Esophagus squamous epithelium (tissue), 5 donors: ENCODE data around the gene POLR2E. TPM values are rescaled to one million over a fixed set of nuclear protein-coding genes. Genes with fewer than 3 reads are reported as not detected.
"Not testable (repeated sequence)": the region's sequence is repeated elsewhere in the genome, so short reads cannot be mapped to it uniquely, and the experiment has no call there.

Experiments used
- DNase-seq: peaks from one replicate; lab custom pipeline; 2025; lab: John Stamatoyannopoulos, UW
- H3K27ac ChIP-seq, 4 donors: fragments of 200-600 bp; sonication (generic); one replicate each; pipeline ENCODE4 v1.5.1; 2016 to 2019; ENCODE audit warnings: mild to moderate bottlenecking in 1 of 4
- H3K27me3 ChIP-seq, 4 donors: fragments of 200-600 bp; sonication (generic); 1 replicate in 3 of 4; 2 replicates in 1 of 4; pipeline versions ENCODE4 v1.5.1 to v1.6.0; 2017 to 2021; ENCODE audit warnings: antibody characterized with exemption in 1 of 4
- H3K36me3 ChIP-seq, 3 donors: fragments of 200-600 bp; sonication (generic); one replicate each; pipeline ENCODE4 v1.5.1; 2016 to 2019
- H3K4me1 ChIP-seq, 3 donors: fragments of 200-600 bp; sonication (generic); one replicate each; pipeline ENCODE4 v1.5.1; 2017 to 2019
- H3K4me3 ChIP-seq, 4 donors: fragments of 200-600 bp; sonication (generic); 1 replicate in 3 of 4; 2 replicates in 1 of 4; pipeline ENCODE4 v1.5.1; 2016 to 2019; ENCODE audit warnings: mild to moderate bottlenecking in 2 of 4, moderate library complexity in 1 of 4
- H3K9me3 ChIP-seq, 3 donors: fragments of 200-600 bp; sonication (generic); one replicate each; pipeline ENCODE4 v1.5.1; 2016 to 2019
- POLR2A ChIP-seq, 4 donors: fragments of 450-650 bp; IDR thresholded peaks; one replicate each; pipeline ENCODE4 v1.6.1; 2017; ENCODE audit warnings: antibody characterized with exemption in 4 of 4, mild to moderate bottlenecking in 4 of 4, moderate library complexity in 3 of 4
- WGBS, 2 donors: methylation state at CpG; one replicate each; pipeline ENCODE4 v1.1.5; 2018; 5-methylcytosine and 5-hydroxymethylcytosine counted together
- intact Hi-C: fragments of 100-400 bp; cut with DNase I; formaldehyde crosslinking; loops from one replicate; pipeline ENCODE4 v1.15.0; 2022
- total RNA-seq, 4 donors: library from RNA; depleted of rRNA; stranded (reverse); fragments of >200 nt; gene quantifications; one replicate each; pipeline ENCODE4 v1.1.0, GENCODE V29; 2016
- TF ChIP-seq, protein P1 (sequence below), 6 experiments: fragments of 450-650 bp in 4 of 6; fragments of 200-600 bp in 2 of 6; sonication (generic) in 2 of 6; IDR thresholded peaks; one replicate each; pipeline ENCODE4 v1.5.1; 2016 to 2019; ENCODE audit warnings: antibody characterized with exemption in 6 of 6, mild to moderate bottlenecking in 4 of 6, moderate library complexity in 4 of 6
- donor health status: DM: yes; HTN: yes; CAD: no.

Gene POLR2E
- total RNA-seq, 4 donors from 2014 or later: 113 to 198 (median 166) TPM

GRCh38 chr19:1131718-1132551 is 36.8 kb upstream of the POLR2E start:
- DNase-seq: peak; percentile 76

DNA sequence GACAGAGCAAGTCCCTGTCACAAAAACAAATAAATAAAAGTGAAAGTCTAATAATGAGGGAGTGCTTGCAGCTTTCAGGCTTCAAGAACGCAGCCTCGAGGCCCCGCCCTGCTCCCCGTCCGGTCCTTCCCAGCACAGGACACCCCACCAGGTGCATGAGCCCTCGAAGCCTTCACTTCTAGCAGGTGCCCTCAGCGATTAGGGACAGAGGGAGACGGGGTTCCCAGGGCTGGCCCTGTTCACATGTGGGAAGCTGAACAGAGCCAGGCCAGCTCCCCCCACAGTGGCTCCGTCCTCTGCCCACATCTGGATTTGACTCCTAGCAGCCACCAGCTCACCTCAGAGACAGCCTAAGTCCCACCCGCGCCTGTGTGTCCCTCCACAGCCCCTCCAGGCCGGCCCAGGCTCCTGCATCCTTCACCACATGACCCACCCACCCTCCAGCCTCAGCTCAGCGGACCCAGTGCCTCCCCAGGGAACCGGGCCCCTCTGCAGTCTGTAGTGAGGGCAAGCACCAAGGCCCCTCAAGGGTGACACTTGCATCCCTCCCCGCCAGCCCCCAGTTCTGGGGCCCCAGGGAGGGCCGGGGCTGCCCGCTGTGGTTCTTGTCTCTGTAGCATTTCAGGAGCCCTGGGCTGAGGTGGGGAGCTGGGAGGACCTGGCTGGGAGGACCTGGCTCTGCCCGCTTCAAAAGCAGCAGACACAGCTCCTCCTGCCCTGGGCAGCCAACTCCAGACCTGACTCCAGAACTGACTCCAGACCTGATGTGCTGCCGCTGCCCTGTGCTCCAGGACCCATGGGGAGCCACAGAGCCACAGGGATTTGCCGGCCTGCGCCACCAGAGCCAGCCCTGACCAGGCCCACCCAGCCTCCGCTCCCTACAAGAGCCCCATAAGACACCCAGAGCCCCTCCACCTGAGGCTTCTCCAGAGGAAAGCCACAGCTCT is 35.9 kb upstream of the POLR2E start:
- H3K27me3 ChIP-seq: no peaks in the 10 kb centered on the region
- H3K36me3 ChIP-seq: peaks cover 11 to 52% (median 18%) of the 10 kb centered on the region in 3 donors
- intact Hi-C loops: no loop called here
- peak in 1 of 4 donors; percentile 18 for TF ChIP-seq POLR2A (IDR thresholded peaks at IDR 0.05)
- TF ChIP-seq, protein P1, sequence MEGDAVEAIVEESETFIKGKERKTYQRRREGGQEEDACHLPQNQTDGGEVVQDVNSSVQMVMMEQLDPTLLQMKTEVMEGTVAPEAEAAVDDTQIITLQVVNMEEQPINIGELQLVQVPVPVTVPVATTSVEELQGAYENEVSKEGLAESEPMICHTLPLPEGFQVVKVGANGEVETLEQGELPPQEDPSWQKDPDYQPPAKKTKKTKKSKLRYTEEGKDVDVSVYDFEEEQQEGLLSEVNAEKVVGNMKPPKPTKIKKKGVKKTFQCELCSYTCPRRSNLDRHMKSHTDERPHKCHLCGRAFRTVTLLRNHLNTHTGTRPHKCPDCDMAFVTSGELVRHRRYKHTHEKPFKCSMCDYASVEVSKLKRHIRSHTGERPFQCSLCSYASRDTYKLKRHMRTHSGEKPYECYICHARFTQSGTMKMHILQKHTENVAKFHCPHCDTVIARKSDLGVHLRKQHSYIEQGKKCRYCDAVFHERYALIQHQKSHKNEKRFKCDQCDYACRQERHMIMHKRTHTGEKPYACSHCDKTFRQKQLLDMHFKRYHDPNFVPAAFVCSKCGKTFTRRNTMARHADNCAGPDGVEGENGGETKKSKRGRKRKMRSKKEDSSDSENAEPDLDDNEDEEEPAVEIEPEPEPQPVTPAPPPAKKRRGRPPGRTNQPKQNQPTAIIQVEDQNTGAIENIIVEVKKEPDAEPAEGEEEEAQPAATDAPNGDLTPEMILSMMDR (IDR thresholded peaks at IDR 0.05): no peak
- 14 to 40% methylated on average over 6 to 8 of the region's 22 CpGs for WGBS, 2 donors
- DNase-seq: no peak
- peaks cover 63 to 100% (median 78%) of the 10 kb centered on the region in 3 donors for H3K4me1 ChIP-seq
- peak overlapping the region; percentile 92 to 98 (median 94) for H3K27ac ChIP-seq
- H3K4me3 ChIP-seq: peak overlapping the region; percentile 51 to 84 (median 66)
- no peaks in the 10 kb centered on the region for H3K9me3 ChIP-seq

More at GRCh38 chr19:1131718-1132551, 36.8 kb upstream of the POLR2E start:
- Histone ChIP-seq H3K27ac (peak overlapping the region; percentile 92 to 98 (median 94)), H3K4me3 (peak overlapping the region; percentile 51 to 84 (median 66)), H3K36me3 (peaks cover 8 to 45% (median 9%) of the 10 kb centered on the region in 3 donors), H3K27me3 (no peaks in the 10 kb centered on the region), H3K9me3 (no peaks in the 10 kb centered on the region), H3K4me1 (peaks cover 65 to 100% (median 77%) of the 10 kb centered on the region in 3 donors)
- TF ChIP-seq, protein P1 (IDR thresholded peaks at IDR 0.05): peak in 1 of 6 experiments; percentile 16
- TF ChIP-seq POLR2A (IDR thresholded peaks at IDR 0.05): peak in 2 of 4 donors; percentile 40 to 71
- WGBS, 2 donors: 0% methylated on average over 2 to 6 of the region's 64 CpGs
- intact Hi-C loops: no loop called here

DNA sequence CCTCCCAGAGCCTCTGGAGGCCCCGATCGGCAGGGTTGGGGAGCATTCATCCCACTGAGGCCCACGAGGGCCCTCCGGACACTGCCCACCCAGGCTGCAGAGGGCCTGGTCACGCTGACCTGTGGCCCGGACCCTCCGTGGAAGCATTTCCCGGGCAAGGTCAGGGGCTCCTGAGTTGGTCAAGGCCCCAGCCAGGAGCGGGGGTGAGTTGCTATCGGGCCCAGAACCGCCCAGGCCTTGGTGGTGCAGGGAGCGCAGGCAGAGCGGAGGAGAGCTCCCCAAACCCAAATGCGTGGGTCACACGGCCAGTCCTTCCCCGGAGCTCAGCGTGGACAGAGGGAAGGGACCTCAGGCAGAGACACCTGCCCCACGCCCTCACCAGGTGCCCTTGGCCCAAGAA is 34.4 kb upstream of the POLR2E start:
- peak overlapping the region in 2 of 4 donors; percentile 14 to 93 for H3K27ac ChIP-seq
- WGBS, 2 donors: 82% methylated on average over 5 of the region's 18 CpGs; no CpG with 5 or more reads in 1 of the 2 donors

DNA sequence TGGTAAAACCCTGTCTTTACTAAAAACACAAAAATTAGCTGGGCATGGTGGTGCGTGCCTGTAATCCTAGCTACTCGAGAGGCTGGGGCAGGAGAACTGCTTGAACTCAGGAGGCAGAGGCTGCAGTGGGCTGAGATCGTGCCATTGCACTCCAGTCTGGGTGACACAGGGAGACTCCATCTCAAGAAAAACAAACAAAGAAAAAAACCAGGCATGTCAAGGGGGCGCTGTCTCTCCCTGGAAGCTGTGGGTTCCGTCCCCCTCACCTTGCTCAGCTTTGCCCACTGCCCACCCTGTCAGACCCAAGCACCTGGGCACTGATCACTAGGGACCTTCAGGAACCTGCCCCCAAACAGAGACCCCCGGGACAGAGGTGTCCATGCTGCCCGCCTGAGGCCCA is 33.9 kb upstream of the POLR2E start:
- intact Hi-C loops, DNase-seq, H3K9me3 ChIP-seq, H3K27me3 ChIP-seq: not testable (repeated sequence)
- Histone ChIP-seq H3K4me3 (peak overlapping the region in 1 of 4 donors; percentile 84), H3K36me3 (peaks cover 21 to 64% (median 25%) of the 10 kb centered on the region in 3 donors), H3K4me1 (peaks cover 54 to 99% (median 71%) of the 10 kb centered on the region in 3 donors), H3K27ac (peak overlapping the region in 3 of 4 donors; percentile 14 to 93 (median 60))
- WGBS, 2 donors: 87 to 92% methylated on average over 5 to 7 of the region's 7 CpGs

More for the DNA sequence above, 34.4 kb upstream of the POLR2E start:
- TF ChIP-seq, protein P1 (IDR thresholded peaks at IDR 0.05): no peak
- peak overlapping the region in 1 of 4 donors; percentile 84 for H3K4me3 ChIP-seq
- DNase-seq: no peak
- no peaks in the 10 kb centered on the region for H3K9me3 ChIP-seq
- intact Hi-C loops: no loop called here
- peaks cover 54 to 99% (median 70%) of the 10 kb centered on the region in 3 donors for H3K4me1 ChIP-seq
- H3K27me3 ChIP-seq: no peaks in the 10 kb centered on the region
- peaks cover 16 to 60% (median 20%) of the 10 kb centered on the region in 3 donors for H3K36me3 ChIP-seq

- 42 to 57% methylated on average over 17 of the region's 17 CpGs for WGBS, 2 donors
- Histone ChIP-seq H3K27me3 (no peaks in the 10 kb centered on the region), H3K9me3 (no peaks in the 10 kb centered on the region), H3K4me3 (no peak overlapping the region), H3K27ac (peak overlapping the region; percentile 10 to 60 (median 36)), H3K4me1 (peaks cover 57 to 99% (median 71%) of the 10 kb centered on the region in 3 donors), H3K36me3 (peaks cover 31 to 68% (median 34%) of the 10 kb centered on the region in 3 donors)
- TF ChIP-seq, protein P1 (IDR thresholded peaks at IDR 0.05): no peak
- no peak for TF ChIP-seq POLR2A (IDR thresholded peaks at IDR 0.05)
- DNase-seq: no peak
- intact Hi-C loops: no loop called here
Measured at GRCh38 chr19:1128106-1128505, 32.9 kb upstream of the POLR2E start.
